HL-60/S4 (cell line): ENCODE measurements around the gene PAM16.
"Not testable (repeated sequence)": the region's sequence is repeated elsewhere in the genome, so short reads cannot be mapped to it uniquely, and the experiment has no call there.

ENCODE experiments used
- in situ Hi-C: fragments of 300-500 bp; cut with MboI; formaldehyde crosslinking; loops from 2 replicates; pipeline ENCODE4 v1.14.3; 2022; ENCODE audit warnings: low sequenced_read_pairs

Gene PAM16

DNA sequence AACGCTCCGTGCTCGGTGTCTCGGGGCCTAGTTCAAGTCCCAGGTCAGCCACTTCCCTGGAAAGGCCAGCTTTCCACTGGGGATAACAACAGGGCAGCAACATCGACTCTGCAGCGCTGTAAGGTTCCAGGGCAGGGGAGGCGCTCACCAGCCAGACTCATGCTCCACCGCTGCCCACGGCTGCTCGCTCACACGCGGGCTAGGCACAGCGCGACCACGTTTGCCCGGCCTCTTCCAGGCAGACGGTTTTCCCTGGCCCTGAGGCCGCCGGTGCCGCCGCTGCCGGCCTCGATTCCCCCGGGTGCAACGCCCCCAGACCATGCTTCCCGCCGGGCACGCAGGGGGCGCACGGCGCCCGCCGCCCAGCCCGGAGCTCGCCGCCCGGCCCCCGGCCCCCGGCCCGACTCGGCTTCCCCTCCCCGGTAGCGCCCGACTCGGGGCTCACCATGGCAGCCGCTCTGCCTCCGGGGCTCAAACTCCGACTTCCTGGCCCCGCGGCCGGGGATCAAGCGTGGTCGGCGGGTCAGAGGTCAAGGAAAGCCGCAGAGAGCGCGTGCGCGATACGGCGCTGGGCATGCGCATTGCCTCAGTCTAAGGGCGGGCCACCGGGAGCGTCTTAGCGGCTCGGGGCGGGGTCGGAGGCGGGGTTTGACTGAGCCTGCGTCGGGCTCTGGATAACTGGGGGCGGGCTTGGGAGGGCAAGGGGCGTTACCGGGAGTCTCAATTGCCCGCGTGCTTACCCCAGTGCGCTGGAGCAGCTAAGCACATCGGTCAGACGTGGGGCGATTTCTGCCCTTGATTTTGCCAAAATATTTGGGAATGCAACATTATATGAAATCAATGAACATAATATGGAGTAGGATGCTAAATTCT, at the start of gene PAM16:
PAM16 (minus strand) TSS at position 535 of the 873 bp plus-strand sequence; CDS start at position 448, 87 bp downstream.
- in situ Hi-C loops = no loop called here

DNA sequence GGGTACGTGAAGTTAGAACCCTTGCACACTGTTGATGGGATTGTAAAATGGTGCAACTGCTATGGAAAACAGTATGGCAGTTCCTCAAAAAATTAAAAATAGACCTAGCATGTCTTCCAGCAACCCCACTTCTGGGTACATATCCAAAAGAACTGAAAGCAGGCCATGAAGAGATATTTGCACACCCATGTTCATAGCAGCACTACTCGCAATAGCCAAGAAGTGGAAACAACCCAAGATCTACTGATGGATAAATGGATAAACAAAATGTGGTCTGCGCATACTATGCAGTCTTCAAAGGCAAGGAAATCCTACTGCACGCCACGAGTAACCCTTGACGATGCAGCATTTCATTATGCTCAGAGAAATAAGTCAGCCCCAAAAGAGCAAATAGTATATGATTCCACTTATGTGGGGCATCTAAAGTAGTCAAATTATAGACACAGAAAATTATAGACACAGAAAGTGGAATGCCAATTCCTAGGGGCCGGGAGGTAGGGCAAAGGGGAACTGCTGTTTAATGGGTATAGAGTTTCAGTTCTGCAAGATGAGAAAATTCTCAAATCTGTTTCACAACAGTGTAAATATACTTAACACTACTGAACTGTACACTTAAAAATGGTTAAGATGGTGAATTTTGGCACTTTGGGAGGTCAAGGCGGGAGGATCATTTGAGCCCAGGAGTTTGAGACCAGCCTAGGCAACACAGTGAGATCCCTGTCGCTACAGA, 48.0 kb upstream of the PAM16 start:
- in situ Hi-C loops = no loop called here

DNA sequence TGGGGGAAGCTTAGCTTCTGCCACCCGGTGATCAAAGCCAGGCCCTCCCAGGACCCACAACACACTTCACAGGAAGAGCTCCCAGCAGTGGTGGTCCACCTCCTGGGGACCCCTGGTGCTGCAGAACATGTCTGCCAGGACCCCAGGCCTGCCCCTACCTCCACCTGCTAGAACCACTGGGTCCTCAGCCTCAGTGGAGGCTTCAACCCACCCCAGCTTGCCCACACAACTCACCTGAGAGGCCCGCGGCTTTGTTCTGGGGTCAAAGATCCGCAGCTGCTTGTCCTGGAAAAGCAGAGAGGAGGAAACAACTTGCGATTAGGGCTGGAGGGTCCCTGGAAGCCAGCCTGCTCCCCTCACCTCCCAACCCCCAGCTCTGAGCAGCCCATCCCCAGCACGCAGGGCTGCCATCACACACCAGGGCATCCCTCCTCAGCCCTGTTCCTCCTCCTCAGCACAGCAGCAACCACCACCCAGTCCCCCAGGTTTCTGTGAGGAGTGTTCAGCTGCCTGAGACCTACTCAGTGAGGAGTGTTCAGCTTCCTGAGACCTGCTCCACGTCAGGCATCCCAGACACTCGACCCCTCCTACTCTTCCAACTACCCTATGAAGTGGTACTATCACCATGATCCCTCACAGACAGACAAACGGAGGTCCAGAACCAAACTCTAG, 44.1 kb upstream of the PAM16 start:
- in situ Hi-C loops = no loop called here

DNA sequence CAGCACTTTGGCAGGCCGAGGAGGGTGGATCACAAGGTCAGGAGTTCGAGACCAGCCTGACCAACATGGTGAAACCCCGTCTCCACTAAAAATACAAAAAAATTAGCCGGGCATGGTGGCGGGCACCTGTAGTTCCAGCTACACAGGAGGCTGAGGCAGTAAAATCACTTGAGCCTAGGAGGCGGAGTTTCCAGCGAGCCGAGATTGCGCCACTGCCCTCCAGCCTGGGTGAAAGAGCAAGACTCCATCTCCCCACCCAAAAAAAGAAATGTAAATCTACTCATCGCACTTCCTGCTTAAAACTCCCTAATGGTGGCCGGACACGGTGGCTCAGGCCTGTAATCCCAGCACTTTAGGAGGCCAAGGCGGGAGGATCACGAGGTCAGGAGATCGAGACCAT, 42.7 kb upstream of the PAM16 start:
- in situ Hi-C loops = not testable (repeated sequence)

DNA sequence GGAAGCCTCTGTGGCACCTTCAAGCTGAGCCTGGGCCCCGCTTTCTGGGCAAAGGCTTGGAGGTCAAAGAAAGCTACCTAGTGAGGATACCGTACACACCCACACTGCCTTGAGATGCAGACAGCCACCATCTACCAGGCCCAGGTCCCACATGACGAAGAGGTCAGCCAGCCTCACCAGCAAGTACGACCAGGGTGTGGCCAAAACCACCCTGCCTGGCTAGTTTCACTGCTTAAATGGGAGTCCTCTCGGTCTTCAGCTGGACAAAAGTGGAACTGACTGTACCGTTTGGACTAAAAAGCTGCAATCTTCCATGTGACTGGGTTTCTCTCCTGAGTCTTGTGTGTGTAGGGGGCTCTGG, 42.1 kb upstream of the PAM16 start:
- in situ Hi-C loops = no loop called here

DNA sequence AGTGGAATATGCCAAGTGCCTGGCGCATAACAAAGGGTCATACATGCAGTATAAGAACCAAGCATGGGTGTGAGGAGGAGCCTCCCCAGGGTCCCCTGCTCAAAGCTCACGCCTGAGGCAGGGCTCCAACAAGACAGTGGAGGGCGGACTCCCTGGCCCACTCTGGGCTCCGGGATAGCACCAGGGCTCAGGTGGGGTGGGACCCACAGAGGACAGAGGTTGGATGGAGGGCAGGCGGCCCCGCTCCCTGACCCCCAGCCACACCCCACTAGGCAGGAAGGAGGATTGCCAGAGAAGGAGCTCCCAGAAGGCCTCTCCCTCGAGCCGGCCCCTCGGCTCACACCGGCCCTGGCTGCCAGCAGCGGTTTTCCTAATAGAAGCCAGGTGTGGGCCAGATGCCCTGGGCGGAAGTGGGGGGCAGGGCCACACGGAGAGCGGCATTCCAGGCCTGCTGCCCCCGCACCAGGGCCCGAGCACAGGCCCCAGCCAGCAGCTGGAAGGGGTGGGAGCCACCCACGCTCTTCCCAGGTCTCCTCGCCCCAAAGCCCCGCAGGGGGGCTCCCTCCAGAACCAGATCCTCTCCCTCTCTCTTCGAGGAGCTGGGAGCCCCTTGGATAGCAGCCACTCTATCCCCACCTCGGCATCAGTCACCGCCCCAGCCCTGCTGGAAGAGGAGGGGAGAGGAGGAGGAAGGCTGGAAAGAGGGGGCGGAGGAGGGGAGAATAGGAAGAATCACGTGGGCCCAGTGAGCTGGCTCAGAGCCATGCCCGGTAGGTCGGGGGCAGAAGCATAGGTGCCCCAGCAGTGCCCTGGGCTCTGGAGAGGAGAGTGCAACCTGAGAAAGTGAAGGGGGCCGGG, 41.5 kb upstream of the PAM16 start:
- in situ Hi-C loops = no loop called here

DNA sequence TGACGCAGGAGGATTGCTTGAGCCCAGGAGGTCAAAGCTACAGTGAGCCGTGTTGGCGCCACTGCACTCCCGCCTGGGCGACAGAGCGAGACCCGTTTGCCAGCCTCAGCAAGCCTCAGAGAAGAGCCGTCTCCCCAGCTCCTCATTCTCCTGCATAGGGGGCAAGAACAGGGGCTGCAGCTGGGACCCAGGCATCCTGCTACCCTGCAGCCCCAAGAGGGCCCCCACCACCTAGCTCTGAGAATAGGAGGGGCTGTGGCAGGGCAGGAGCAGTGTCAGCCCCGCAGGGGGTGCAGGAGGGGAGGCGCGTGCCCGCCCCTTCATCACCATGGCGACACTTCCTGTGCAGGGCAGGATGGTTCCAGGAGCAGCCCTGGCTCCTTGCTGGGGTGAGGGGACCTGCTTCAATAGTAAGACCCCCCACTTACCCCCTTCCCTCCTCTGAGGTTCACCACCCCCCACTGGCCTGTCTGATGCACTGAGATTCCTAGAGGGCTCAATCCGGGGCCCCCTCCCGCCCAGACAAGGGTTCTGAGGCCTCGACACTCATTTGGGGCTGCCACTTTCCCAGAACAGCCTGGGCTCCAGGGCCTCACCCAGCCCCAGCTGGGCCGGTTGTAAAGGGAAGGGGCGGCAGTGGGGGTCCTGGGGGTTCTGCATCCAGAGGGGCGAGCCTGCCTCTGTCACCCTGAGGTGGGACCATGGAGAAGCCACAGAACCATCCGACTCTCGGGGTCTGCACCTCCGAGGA, 40.7 kb upstream of the PAM16 start:
- in situ Hi-C loops = no loop called here

DNA sequence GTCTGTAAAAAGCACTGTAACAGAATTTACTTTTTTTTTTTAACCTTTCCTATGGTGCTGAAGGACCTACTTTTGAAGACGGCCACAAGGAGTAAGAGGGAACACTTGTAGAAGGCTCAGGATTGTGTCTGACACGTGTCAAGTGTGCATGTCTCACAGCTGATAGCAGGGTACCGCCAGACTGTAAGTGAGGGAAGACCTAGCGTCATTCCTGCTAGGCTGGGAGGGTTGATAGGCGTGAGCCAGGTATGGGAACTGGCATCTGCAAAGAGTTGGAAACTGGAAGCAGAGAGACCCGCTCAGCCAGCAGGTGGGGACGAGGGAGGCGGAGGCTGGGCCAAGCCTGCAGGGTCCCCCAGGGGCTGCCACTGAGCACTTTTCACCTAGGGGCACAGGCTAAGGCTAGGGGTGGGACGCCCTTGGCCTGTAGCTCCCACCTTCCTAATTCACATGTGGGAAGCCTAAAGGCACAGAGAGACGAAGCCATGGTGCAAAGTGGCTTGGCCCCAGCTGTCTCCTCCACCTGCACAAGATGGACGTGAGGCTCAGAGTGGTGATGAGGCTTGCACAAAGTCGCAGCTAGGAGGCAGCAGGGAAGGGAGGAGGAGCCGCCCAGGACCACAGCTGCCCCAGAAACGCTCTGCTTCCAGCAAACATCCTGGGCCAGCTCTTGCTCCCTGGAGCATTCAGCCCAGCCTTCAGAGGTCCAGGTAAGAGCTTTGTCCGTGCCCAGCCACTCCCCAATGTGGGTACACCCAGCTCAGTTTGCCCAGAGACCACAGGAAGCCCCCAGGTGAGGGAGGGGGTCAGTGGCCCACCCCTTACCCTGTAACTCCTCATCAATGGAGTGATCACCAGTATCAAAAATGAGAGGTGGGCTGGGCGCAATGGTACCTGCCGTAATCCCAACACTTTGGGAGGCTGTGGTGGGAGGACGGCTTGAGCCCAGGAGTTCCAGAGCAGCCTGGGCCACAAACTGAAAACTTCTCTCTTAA, 39.4 kb upstream of the PAM16 start:
- in situ Hi-C loops = no loop called here

DNA sequence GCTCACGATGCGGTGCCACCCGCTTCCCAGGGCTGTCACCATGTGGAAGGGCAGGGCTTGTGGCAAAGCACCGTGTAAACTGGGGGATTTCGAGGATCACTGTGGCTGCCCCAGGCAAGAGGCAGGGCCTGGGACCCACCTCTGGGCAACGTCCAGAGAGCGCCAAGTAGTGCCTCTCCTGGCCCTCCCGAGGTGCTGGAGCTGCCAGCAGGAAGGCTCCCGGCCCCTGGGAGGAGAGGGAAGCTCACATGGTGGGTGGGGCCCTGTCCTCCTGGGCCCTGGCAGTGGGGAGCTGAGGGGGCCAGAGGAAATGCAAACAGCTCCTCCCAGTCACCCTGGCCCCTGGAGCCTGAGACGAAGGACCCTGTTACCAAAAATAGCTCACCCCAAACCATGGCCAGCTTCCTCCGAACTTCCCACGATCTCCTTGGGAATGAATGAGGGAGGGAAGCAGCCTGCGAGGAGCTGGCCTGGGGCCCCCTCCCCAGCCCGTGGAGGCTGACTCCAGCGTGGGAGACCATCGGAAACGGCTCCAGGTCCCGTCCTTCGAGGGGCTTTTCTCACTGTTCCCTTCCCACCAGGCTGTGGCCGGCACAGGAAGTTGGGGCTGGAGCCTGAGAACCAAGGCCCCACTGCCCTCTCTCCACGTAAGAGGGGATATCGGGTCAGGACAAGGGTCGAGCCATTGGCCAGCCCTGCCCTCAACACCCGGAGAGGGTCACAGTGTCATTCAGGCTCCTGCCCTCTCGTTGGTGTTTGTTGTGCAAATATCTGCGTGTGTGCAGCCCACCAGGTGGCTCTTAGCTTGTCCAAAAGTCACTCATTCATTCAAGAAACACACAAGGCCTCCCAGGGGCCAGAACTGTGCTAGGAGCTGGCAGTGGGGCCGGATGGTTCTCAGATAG, 38.2 kb upstream of the PAM16 start:
- in situ Hi-C loops = no loop called here

DNA sequence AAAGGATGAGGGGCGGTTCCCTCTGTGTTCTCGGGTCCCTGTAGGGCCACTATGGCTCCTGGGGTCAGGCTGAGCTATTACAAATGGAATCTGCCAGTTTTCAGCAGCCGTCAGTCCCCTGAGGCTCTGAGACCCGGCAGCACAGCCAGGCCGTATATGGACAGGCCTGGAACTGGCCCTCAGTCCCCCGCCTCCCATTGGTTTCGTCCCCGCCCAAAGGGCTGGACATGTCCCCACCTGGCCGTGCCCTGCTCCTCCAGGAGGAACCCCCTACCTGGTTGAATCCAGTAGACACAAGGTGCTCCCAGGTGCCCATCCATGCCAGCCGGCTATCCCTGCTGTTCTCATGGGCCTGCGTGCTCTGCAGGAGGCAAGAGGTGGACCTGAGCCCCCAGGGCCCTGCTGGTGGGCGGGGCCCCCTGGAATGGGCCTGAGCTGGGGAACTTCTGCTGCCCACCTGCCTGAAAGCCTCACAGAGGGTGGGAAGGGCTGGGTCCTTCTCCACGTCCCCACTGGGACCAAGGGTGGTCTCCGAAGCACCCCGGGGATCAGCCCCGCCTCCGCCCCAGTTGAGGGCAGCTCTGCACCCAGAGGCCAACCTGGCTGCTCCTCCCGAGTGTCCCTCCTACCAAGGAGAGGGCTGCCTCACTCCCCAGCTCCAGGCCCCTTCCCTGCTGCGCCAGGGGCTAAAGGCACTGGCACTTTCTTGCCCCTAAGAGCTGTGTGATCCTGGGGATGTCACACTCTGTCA, 37.3 kb upstream of the PAM16 start:
- in situ Hi-C loops = no loop called here

DNA sequence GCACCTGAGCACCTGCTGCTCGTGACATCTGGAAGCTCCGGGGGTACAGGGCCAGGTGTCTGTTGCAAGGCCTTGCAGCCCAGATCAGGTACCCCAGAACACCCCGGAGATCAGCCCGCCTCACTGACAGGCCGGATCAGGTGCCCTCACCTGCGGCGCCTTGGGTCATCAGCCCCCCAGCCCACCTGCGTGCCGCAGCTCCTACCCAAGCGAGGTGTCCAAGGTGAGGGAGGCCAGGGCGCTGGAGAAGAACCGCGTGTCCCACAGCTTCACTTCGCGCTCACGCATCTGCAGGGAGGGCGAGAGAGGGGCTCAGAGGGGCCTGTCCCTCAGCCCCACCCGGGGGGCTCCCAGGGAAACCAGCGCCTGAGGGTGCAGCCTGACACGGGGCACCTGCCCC, 36.7 kb upstream of the PAM16 start:
- in situ Hi-C loops = no loop called here

DNA sequence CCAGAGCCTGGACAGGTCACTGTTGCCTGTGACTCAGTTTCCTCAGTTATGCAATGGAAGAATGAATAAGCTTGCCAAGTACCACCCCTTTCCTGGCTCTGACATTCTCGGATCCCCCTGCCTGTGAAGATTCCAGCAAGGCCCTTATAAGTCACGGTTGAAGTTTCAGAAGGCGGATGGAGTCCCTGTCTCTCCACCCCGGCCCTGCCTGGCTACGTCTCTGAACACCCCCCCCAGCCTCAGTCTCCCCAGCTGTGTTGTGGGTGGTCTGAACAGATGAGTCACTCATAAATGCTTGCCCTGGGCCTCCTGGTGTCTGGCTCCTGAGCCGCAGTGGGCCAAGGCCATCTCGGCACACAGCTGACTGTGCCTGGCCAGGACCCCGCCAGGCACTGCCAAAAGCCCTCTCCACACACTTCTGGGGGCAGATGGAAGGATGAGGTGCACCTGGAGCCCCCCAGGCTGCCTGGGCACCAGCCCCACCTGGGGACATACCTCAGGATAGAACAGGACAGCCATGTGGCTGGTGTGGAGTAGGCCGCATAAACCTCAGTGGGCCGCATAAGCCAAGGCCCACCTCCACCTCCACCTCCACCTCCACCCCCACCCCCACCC, 35.9 kb upstream of the PAM16 start:
- in situ Hi-C loops = no loop called here

DNA sequence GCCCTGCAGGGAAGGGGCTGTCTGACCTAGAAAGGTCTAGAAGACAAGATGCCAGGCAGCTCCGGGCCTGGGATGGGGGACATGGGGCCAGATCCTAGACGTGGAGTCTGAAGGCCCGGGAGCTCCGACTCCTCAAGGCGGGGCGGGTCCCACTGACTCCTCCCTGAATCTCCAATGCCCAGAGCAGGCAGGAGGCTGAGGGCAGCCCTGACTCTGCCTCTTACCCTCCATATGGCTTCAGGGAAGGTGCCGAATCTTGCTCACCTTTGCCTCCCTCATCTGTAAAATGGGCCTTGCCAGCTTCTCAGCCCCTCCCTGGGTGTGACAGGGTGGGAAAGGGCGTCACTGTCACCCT, 35.3 kb upstream of the PAM16 start:
- in situ Hi-C loops = no loop called here

DNA sequence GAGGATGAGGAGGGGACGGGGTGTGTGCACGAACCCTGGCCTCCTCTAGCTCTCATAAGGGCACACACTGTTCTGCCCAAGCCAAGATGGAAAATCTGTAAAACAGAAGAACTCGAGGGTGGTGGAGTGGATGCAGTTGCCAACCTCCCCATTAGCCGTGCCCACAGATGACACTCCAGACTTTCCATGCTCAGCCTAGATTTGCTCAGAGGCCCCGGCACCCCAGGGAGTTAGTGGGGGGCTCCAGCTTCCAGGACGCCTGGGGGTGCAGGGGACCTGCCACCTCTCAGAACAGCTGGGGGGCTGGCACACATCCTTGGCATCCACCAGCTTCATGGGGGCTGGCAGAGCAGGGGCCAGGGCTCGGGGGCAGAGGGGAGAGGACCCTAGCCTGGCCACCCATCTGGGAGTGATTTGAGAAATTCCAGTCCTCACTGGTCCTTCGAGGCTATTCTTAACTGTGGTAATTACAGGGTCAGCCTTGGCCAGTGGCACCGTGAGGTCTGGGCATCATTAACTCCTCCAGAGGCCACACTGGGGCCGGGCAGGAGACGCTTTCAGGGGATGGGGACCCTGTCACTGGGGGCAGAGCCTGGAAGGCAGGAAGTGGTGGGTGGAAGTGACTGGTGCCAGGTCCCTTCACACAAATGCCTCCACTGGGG, 34.8 kb upstream of the PAM16 start:
- in situ Hi-C loops = no loop called here

DNA sequence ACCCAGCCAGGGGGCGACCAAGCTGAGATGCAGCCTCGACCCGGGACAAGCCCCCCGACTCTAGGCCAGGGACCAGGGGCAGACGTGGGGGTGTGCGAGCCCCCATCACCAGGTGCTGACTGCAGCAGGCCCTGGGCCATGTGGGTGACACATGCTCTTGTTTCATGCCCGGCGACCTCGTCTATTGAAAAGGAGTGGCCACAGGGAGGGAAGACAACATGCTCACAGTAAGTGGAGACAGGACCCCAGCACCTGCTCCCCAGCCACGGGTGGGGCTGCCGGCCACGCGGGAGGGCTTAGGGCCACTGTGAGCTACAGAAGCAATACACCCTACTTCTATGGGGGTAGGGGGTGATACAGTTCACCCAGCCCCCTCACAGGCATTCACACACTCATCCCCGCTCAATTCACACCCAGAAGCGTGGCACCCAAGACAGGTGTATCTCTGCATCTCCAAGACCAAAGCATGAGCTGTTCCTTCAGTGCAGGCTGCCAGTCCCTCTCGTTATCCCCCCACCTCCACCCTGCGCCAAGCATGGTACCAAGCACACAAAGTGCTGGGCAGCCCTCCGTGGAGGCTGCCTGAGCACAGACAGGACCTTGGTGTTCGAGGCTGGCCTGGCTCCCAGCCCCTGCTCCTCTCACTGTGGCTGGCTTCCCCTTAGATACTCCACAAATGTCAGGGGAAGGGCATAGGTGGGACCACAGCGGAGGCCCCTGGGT, 34.1 kb upstream of the PAM16 start:
- in situ Hi-C loops = no loop called here

DNA sequence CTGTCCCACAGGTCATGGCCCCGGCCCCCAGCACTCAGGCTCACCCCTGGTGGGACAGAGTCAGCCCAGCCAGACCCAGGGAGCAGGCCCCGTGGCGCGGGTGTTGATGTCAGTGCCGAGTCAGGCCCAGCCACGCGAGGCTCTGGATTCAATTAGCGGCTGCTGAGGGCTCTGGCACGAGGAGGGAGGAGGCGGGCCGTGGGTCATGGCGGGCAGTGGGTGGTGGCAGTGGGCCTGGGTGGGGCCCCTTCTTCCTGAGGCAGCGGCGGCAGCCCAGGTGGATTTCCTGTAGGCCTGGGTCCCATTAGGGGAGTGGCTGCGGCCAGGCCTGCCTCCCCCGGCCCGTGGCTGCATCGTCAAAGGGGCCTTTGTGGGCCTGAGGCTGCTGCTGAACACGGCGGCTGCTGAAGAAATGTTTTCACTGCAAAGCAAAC, 33.4 kb upstream of the PAM16 start:
- in situ Hi-C loops = no loop called here
